GM12873 (cell line): ENCODE measurements around the gene AGPAT3.

Source experiments
- TF ChIP-seq, protein P1 (sequence below): IDR thresholded peaks from 2 replicates; pipeline ENCODE4 v1.5.1; 2012; ENCODE audit warnings: low read depth, mild to moderate bottlenecking, moderate library complexity, low read length, control low read depth; ENCODE audit not compliant: insufficient read depth; ENCODE audit errors: missing control alignments

The AGPAT3 gene

DNA sequence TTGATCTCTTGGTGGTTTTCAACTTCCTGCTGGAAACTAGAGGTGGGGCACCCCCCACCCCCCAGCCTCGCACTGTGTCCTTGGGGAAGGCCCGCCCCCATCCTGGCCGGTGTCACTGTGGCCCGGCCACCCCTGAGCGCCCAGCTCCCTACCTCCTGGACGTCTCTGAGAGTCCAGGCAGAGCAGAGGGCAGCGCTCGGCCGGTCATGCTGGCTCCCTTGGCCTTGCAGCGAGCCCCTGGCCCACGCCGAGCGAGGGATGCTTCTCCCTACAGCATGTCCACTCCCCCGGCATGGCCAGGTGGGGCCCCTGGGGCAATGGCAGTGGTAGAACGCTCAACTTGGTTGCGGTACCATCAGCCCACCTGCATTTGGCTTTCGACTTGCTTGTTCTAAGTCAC is 118.4 kb downstream of the AGPAT3 start:
- TF ChIP-seq, protein P1, sequence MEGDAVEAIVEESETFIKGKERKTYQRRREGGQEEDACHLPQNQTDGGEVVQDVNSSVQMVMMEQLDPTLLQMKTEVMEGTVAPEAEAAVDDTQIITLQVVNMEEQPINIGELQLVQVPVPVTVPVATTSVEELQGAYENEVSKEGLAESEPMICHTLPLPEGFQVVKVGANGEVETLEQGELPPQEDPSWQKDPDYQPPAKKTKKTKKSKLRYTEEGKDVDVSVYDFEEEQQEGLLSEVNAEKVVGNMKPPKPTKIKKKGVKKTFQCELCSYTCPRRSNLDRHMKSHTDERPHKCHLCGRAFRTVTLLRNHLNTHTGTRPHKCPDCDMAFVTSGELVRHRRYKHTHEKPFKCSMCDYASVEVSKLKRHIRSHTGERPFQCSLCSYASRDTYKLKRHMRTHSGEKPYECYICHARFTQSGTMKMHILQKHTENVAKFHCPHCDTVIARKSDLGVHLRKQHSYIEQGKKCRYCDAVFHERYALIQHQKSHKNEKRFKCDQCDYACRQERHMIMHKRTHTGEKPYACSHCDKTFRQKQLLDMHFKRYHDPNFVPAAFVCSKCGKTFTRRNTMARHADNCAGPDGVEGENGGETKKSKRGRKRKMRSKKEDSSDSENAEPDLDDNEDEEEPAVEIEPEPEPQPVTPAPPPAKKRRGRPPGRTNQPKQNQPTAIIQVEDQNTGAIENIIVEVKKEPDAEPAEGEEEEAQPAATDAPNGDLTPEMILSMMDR, result no peak

DNA sequence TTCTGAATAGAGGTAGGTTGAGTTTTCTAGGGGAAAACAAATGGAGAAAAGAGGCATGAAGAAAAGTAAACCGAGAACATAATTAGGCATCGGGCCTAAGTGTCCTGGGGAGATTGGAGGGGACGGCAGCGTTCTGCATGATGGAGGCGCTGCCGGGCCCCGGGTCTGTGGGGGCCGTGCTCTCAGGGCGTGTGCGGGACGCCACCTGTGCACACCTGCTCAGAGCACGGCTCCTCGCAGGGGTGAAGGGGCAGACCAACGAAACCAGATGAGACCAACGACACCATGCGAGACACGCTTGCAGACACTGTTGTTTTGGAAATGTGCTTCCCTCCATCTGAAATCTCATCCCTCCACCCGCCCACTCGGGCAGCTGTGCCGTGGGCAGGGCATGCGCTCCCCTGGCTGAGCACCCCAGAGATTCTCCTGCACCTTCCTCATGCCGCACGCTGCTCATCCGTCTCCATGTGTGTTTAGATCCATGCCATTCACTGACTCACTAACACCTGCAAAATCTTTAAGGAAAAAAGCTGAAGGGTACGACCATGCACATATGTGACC is 118.9 kb downstream of the AGPAT3 start:
- TF ChIP-seq, protein P1, result no peak

DNA sequence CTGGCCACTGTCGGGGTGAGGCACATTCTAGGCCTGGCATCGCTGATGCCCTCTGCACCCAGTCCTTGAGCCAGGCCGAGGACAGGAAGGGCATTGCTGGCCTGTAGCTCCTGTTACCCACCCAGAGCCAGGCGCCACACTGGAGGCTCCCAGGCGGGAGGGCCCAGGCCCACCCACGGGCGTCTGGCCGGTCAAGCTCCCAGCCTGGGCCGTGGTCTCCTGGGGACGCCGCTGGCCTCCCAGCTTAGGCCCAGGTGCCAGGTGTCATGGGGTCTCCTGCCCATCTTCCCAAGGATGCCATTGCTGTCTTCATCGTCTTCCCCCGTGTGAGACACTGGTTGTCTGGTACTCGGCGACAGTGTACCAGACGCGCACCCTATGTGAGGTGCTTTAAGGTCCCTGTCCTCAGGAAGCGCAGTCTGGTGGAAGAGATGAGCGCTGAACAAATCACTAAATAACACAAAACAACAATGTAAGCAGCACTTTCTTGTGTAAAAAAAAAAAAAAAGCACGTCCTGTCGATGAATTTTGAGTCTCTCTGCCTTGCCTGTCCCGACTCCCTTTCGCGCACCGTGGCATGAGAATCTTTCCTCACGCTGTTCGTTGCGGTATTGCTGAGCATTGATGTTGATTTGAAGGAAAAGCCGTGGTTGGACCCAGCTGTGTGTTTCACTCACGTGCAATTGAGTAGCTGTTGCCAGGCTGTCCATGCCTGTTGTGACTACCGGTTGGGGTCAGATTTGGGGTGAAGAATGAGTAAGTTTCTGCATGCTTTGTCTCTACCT is 120.1 kb downstream of the AGPAT3 start:
- TF ChIP-seq, protein P1, result no peak

DNA sequence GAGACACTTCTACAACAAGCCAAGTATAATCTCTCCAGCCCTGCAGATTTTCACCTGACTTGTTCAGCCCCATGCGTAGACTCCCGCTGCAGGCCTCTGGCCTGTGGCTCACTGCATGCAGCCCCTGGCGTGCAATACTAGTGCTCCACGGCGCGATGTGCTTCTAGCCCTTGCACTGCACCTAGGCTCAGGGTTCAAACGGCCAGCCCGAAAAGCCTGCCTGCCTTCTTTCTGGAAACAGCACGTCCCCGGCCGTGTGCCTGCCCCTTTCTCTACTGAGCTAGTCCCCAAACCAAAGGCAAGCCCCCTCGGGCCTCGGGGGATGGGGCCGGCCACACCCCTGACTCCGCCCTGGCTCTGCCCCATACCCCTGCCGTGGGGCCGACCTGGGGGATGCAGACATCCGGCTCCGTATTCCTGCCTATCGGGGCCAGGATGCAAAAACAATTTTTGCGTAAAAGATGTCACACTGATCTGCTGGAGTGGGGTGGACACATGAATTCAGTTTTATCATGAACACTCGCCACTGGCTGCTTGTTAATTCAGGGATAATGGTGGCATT is 120.7 kb downstream of the AGPAT3 start:
- TF ChIP-seq, protein P1, result no peak

DNA sequence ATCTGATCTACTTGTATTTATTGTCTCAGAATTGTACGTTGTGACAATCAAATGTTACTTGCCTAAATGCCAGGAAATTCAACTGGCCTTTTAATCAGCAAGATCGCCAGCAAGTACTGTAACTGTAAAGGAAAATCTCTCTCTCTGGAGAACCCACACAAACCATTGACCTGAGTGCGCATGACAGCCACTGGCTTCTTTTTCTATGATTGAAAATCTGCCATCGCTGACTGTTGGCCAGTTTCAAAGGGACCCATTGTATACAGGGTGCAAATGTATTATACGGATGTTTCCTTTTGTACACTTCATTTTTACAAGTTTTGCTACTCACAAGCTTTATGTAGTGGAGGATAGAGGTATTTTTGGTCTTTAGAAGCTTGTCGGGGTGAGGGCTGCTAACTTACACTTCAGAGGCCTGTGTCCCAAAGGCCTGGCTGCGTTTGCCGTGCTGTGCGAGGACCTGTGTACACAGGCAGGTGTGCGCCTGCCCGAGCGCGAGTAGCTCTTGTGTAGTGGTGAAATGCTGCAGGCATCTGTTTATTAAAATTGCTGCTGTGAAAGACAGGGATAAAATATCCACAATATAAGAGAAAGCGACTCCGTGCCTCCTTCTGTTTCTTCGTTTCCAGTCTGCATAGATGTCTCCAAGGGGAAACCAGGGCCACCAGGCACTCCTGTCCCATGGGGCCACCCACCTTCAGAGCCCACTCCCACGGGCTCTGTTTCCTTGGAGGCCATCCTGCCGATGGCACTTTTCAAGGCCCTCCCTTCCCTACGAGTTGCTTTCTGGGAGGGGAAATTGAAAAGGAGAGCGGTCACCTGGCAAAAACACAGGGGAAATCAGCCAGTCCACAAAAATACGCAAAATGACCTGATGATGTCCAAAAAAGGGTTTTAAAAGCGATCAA is 121.8 kb downstream of the AGPAT3 start:
- TF ChIP-seq, protein P1, result no peak

DNA sequence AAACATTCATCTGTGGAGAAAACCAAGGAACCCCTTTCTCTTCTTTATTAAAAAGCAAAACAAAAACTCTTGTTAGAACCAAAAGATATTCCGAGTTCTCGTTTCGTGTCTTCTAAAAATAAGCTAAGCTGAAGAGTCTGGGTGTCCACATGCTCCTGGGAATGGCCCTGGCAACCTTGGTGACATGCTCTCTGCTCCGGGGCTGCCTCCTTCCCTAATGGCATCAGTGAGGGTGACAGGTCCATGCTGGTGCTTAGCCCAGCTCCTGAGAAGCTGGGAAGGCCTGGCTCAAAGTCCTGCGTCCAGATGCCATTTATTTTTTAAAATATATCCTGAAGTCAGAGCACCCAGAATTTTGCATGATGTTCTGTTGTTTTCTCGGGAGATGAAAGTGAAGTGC is 122.5 kb downstream of the AGPAT3 start:
- TF ChIP-seq, protein P1, result no peak
